Glomerular visceral epithelial cell (primary cell): ENCODE results near the gene SLC12A3.
A peak's percentile ranks its signal among the peaks of the same experiment; 100 is the strongest.
"Not testable (repeated sequence)": the region's sequence is repeated elsewhere in the genome, so short reads cannot be mapped to it uniquely, and the experiment has no call there.

Source experiments
- DNase-seq: peaks from one replicate; pipeline ENCODE4 v3.0.0-alpha.2; 2016; ENCODE audit errors: extremely low spot score

SLC12A3 gene

GRCh38 chr16:56919099-56919800 lies 54.2 kb downstream of the SLC12A3 start:
- no peak for DNase-seq

DNA sequence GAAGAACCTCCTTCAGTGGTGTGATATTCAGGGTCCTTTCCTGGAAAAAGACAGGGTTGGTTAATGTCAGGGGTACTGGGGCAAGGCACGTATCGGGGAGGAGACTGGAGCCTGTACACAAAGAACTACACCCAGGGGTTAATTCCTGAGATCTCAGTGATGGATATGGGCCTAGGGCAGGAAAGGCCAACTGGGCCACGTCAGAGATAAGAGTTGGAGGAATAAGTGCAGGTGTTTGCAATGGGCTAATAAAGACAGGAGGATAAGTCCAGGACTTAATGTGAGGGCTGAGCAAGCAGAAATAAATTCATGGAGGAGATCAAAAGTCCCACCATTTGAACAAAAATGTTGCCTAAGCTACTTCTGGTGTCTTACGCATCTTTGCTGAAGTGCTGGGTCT lies 56.6 kb downstream of the SLC12A3 start:
- DNase-seq: no peak

GRCh38 chr16:56923481-56924091 lies 58.6 kb downstream of the SLC12A3 start:
- DNase-seq: no peak

- DNase-seq: no peak
These were observed 62.5 kb downstream of the SLC12A3 start for GRCh38 chr16:56927471-56927870.

DNA sequence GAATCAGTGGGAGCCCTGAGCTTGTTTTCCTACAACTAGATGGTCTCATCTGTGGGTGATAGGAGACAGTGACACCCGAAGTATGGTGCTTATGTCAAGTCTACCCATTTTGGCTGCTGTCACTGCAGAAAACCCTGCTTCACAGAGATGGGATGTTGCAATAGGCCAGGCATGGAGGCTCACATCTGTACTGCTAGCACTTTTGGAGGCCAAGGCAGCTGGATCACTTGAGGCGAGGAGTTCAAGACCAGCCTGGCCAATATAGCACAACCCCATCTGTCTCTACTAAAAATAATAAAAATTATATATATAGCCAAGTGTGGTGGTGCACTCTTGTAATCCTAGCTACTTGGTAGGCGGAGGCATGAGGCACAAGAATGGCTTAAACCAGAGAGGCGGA lies 64.6 kb downstream of the SLC12A3 start:
- DNase-seq: no peak

DNA sequence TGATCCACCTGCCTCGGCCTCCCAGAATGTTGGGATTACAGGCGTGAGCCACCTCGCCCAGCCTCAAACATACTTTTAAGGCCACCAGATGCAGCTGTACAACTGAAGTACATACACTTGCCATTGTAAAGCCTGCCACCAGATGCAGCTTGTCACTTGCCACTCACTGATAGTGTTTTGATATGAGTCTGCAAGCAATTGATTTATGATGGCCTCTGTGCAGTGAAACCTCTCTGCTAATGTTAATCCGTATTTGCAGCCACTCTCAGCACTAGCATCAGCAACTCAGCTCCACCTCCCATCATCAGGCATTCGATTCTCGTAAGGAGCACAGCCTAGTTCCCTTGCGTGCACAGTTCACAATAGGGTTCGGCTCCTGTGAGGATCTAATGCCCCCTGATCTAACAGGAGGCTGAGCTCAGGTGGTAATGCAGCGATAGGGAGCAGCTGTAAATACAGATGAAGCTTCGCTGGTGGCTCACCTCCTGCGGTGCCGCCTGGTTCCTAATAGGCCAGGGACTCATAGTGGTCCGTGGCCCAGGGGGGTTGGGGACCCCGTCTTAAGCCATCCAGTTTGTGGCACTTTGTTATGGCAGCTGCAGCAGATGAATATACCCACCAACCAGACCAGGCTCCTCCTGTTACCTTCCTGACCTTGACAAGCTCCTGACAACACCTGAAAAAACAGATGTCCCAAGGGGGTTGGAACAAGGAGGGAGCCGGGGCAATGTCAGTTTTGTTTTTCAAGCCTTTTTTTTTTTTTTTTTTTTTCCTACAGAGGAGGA lies 65.7 kb downstream of the SLC12A3 start:
- no peak for DNase-seq

DNA sequence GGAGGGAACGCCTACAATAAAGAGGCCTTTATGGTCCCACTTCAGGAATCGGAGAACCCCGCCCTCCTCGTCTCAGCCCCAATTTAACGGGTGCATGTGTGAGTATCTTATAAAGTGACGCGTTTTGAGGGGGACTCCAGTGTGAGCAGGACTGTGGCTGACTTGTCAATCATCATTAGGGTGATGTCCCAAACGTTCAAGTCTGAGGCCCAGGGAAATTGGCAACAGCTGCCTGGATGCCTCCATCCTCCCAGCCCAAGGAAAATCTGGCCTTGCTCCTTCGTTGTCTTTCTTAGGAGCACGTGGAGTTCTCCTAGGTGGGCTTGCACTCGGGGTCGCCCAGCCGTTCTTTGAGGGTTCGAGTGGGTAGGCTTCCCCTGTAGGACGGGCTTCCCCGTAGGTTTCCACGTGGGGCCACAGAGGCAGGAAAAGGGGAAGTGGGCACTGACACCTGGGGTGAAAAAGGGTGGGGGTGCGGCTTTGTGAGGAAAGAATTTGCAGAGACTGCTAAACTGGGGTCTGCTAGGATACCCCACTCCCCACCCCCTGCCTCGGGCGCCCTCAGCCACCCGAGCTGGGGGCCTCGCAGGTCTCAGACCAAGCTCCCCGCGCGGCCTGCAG lies 66.4 kb downstream of the SLC12A3 start:
- no peak for DNase-seq

DNA sequence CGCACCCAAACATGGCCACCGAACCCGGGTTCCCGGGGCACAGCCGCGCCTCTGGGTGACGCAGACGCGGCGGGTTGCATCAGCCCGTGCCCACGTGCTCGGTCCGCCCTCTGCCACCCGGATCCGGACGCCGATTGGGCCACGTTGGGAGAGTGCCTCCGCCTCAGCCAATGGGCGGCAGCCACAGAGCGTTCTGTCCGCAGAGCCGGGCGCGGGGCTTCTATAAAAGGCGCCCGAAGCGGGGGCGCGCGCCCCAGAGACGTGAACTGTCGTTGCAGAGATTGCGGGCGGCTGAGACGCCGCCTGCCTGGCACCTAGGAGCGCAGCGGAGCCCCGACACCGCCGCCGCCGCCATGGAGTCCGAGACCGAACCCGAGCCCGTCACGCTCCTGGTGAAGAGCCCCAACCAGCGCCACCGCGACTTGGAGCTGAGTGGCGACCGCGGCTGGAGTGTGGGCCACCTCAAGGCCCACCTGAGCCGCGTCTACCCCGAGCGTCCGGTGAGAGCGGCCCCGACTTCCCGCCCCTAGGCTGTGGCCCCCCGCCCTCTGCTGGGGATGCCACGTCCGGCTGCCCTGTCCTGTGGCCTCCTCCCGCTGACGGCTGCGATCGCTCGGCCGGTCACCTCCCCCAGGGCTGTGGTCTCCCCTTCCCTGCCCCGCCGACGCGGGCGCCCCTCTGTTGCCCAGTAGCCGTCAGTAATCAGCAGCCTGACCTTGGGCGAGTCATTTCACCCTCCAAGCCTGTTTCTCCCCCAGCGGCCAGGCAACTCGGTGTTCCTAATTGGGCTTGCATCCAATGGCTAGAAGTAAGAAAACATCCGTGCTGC lies 67.1 kb downstream of the SLC12A3 start, which contains the start of gene HERPUD1:
Gene HERPUD1, plus strand, starts transcription at position 251 of the 829 bp plus-strand sequence. Its CDS starts 103 bp downstream, at position 354.
- peak; percentile 97 for DNase-seq

DNA sequence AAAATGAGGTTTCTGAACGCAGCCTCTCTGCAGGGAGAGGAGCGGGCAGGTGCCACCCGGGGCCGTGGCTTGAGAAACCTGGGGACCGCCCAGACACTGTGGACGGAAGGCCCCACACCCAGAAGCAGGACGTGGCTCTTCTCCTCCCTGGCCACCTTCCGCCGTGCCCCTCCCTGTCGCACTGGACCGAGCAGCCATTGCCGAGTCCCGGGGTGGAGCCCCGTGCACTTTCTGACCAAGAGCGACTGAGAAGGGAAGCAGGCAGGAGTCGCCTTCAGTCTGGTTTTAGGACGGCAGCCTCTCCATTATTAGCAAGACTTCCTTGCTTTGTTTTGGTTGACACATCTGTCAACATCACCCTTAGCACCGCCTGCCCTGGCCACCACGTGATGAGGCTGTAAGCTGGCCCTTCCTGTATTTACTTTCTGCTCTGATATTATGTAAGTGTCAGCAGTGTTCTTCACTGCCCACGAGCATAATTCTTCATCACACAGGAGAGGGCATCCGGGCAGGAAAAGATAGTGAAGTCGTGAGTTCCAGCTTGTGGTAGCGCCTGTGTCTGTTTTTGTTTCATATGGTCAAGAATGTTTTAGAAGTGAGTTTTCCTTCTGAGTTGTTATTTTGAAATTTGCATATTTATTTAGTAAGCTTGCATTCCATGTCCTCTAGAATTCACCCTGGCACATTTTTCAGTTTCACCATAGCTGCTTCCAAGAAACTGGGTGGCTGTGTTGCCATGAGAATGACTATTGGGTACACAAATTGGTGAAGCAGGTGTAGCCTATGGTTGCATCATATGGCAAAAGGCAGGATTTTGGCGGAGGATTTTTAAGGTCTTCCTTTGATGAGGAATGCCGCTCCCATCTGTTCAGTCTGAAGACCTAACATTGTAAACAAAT lies 68.0 kb downstream of the SLC12A3 start:
- peak; percentile 55 for DNase-seq

DNA sequence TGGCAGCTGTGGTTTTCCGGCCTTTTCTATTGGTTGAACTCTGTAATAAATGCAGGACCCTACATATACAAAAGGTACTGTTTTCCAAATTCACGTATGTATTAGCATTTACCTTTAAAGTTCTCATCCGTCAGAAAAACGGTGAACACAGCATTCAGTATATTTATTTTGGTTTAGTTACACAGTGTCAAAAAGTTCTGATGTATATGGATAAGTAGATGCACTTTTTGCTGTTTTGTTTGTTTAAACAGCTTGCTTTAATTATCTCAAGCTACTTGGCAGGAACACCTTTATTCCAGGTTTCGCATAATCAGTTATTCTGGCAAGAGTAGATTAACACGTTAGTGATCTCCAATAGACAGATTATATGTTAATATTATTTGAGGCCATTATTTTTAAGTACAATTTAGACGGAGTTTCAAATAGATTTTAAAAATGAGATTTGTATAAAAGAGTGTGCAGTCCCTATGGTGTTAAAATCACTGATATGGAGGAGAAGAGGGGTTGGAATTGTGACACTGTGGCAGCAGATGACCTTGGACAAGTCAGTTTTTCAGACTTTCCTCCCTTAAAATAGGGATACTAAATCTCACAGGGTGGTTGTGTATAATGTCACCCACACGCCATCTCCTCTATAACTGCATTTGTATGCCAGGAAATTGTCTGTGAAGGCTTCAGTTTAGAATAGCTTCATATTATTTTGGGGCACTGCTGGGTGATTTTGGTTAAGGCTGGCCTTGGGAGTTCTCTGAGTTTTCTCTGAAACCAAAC lies 69.0 kb downstream of the SLC12A3 start:
- DNase-seq: no peak

GRCh38 chr16:56934599-56935145 lies 69.7 kb downstream of the SLC12A3 start:
- not testable (repeated sequence) for DNase-seq

DNA sequence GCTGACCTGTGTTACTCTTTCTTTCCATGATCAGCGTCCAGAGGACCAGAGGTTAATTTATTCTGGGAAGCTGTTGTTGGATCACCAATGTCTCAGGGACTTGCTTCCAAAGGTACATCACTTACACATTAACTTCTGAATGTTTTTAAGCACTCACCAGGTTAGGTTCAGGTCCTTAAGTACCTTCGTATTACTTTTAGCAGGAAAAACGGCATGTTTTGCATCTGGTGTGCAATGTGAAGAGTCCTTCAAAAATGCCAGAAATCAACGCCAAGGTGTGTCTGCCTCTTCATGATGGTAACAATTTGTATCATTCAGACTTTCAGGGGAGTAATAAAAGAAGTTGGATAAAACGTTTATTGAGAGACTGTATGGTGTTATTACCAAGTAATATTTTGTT lies 70.2 kb downstream of the SLC12A3 start:
- no peak for DNase-seq

DNA sequence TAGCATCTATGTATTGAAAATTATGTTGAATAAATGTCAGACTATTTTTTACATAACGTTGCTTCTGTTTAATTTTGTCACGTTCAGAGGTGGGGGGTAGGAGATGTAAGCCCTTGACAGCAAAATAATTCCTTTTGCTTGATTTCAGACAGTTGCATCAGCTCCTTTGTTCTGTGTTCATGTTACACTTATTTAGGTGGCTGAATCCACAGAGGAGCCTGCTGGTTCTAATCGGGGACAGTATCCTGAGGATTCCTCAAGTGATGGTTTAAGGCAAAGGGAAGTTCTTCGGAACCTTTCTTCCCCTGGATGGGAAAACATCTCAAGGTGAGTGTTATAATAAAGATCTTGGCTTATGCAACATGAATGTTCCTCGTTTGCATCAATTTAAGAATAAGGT lies 71.5 kb downstream of the SLC12A3 start:
- no peak for DNase-seq

DNA sequence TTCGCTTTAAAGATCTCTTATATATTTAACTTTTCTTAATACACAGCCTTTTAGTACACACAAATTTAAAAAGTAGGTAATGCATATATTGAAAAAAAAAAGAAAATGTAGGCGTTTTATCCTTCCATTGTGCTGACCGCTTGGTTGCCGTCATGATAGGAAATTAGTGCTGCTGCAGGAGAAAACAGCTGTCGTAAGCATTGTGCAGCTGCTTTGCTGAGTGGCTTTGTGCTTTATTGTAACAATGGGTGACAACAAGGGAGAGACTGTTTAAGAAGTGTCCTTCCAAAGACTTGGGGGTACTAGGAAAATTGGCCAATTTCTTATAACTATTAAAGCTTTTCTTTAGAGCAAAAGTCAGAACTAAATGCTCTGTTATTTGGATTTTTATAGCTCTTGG lies 71.9 kb downstream of the SLC12A3 start:
- no peak for DNase-seq

GRCh38 chr16:56938664-56939513 lies 73.9 kb downstream of the SLC12A3 start:
- DNase-seq: no peak

- no peak for DNase-seq
These were observed 74.8 kb downstream of the SLC12A3 start for GRCh38 chr16:56939801-56940200.

- no peak for DNase-seq
These were observed 76.1 kb downstream of the SLC12A3 start for GRCh38 chr16:56941092-56941491.

DNA sequence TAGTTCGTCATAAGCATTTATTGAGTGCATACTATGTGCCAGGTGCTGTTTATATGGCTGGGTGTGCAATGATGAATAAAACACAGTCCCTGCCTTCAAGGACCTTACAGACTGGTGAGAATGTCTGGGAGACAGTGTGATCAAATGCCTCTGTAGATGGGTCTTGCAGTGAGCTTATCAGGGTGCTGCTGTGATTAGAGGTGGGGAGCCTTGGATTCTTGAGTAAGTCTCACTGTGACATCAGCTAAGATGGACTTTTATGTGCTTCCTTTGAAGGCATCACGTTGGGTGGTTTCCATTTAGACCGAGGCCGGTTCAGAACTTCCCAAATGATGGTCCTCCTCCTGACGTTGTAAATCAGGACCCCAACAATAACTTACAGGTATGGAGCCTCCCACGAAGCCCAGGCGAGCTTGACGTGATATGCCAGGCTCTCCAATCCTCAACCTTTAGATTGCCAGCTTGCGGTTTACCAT lies 76.9 kb downstream of the SLC12A3 start:
- no peak for DNase-seq
